ENCODE measurements around the gene FRAS1. TPM values are rescaled to one million over a fixed set of nuclear protein-coding genes. Genes with fewer than 3 reads are reported as not detected.
A peak's percentile ranks its signal among the peaks of the same experiment; 100 is the strongest.
"Not testable (repeated sequence)": the region's sequence is repeated elsewhere in the genome, so short reads cannot be mapped to it uniquely, and the experiment has no call there.

The FRAS1 gene
- total RNA-seq, 1 donor from 2014 or later, result 0.20 TPM

GRCh38 chr4:78428996-78429395 lies 371.9 kb downstream of the FRAS1 start:
- no peak for DNase-seq (ENCODE audit: low read depth in 2 of 2)

DNA sequence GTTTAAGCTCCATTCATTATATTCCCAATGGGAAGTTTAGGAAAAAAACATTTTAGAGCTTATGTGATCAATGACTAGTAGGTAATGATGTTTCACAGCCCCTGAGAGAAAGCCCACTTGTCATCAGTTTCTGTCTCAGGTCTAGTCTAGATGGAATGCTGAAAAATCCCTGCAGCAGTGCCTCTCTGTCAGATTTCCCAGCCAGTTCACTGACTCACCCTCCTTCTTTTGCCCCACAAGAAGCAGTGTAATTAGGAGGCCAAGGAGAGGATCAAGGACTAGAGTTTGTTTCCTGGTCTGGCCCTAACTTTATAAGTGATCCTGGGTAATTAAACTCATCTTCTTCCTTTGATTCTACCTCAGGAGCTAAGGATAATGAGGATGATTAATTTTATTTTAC lies 375.8 kb downstream of the FRAS1 start:
- DNase-seq (ENCODE audit: low read depth in 2 of 2), result no peak

- no peak for DNase-seq (ENCODE audit: low read depth in 2 of 2)
Measured at GRCh38 chr4:78437608-78438088, 380.5 kb downstream of the FRAS1 start.

DNA sequence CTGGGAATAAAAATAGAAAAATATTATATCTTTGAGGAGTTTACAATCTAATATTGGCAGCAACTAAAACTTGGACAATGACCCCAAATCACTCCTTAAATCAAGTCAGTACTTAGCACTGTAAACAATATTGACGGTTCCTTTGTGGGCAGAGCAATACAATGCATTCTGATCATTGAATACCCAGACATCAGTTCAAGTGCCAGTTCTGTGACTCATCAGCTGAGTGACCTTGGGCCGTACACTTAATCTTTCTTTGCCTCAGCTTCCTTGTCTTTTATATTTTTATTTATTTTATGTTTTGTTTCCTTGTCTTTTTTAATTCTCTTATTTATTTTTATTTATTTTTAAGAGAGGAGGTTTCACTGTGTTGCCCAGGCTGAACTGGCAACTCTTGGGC lies 382.2 kb downstream of the FRAS1 start:
- DNase-seq (ENCODE audit: low read depth in 2 of 2), result no peak

DNA sequence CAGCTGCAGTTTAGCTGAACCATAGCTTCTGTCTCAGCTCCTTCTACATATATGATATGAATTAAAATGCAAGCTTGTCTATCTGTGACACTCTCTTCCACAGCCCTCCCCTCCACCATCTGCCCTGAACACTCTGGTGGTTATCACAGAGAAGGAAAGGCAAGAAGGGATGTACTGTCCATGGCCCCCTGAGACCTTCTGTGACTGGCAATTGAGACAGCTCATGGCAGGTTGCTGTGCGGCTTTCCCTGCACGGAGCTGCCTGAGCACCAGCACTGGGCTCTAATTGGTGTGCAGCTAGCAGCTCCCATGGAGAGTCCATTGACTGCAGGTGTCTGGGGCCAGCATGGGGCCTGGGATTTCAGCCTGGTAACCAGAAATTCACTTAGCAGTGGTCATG lies 384.6 kb downstream of the FRAS1 start:
- no peak for DNase-seq (ENCODE audit: low read depth in 2 of 2)

DNA sequence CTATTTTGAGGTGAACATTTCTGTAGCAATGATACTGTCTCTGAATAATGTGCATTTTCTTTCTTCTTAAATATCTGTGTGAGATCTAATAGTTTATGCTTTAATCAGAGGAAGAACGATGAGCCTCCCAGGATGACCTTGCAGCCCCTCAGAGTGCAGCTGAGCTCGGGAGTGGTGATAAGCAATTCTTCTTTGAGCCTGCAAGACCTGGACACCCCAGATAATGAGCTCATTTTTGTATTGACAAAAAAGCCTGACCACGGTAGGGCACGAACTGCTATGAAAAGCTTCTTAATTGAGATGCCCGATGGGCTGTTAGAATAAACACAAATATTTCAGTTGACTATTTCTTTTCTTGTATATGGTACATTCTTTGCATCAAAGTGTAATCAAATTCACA lies 389.5 kb downstream of the FRAS1 start:
- no peak for DNase-seq (ENCODE audit: low read depth in 2 of 2)

- DNase-seq (ENCODE audit: low read depth in 2 of 2), result no peak
Measured at GRCh38 chr4:78451407-78451806, 394.3 kb downstream of the FRAS1 start.

DNA sequence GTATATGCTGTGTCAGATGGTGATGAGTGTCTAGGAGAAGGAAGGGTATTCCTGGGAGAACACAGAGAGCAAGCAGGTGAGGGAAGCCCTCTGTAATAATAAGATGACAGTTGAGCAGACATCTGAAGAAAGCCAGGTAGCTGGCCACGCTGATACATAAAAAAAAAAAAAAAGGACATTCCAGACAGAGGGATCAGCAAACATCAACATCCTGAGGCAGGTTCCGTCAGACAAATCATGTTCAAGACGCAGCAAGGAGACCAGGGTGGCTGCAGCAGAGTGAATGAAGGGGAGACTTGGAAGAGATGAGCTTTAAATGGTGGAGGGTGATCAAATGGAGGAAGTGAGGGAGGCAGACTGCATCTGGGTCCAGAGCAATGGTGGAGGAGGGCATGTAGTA lies 396.9 kb downstream of the FRAS1 start:
- DNase-seq (ENCODE audit: low read depth in 2 of 2), result no peak

GRCh38 chr4:78457751-78458150 lies 400.6 kb downstream of the FRAS1 start:
- DNase-seq (ENCODE audit: low read depth in 2 of 2), result no peak

- DNase-seq (ENCODE audit: low read depth in 2 of 2), result no peak
Measured at GRCh38 chr4:78459327-78459726, 402.2 kb downstream of the FRAS1 start.

GRCh38 chr4:78460368-78460767 lies 403.2 kb downstream of the FRAS1 start:
- DNase-seq (ENCODE audit: low read depth in 2 of 2), result no peak

DNA sequence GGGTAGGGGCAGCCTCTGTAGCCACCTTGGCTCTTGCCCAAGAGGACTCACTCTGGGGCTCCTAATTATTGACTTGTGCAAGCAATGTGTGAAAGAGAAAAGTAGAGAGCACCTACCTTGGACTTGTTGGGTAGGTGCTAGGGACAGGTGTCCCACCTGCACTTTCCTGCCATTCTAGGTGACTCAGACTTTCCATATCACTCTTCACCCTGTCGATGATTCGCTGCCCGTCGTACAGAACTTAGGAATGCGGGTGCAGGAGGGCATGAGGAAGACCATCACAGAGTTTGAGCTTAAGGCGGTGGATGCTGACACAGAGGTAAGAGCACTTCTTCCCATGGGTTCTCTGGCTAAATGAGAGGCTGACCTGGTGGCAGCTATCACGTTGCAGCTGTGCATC lies 407.1 kb downstream of the FRAS1 start:
- DNase-seq (ENCODE audit: low read depth in 2 of 2), result no peak

GRCh38 chr4:78467223-78467622 lies 410.1 kb downstream of the FRAS1 start:
- DNase-seq (ENCODE audit: low read depth in 2 of 2), result not testable (repeated sequence)

- DNase-seq (ENCODE audit: low read depth in 2 of 2), result no peak
Measured at GRCh38 chr4:78468272-78468671, 411.1 kb downstream of the FRAS1 start.

DNA sequence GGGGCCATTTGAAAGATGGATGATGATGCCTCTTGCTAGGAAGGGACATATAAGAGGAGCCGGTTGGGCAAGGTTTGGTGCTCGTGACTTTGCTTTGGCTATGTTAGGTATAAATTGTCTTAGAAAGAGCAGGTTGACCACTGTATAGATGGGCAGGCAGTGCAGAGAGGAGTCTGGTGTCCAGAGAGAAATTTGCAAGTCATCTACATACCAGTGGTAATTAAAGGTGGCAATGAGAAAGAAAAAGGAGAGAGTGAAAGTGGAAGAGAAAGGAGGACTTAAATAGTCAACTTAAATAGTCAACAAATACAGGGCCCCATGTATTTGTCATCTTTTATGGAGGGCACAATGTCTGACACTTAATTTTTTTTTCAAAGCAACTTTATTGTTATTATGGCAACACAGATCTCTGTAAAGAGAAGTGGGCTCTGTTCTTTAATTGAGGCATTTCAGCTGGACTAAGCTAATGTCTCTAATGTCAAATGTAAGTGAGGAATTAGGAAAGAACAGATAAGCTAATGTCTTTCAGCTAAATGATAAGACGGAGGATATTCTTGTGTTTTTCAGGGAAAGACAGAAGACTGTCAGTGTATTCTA lies 419.1 kb downstream of the FRAS1 start:
- DNase-seq (ENCODE audit: low read depth in 2 of 2), result no peak

DNA sequence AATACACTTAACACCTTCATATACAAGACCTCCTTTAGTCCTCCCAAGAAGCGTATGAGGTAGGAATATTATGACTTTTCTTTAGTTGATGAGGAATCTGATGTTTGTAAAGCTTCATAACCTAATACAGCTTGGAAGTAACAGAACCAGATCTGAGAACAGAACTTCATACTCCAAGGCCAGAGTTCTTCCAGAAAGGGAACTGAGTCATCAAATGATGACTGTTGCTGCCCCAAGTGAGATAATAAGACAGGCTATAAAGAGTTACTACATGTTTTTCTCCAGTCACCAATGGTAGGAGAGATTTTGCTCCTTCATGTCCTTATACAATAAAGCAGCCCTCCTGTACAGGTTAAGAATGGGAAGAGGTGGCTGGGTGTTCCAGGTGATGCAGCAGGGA lies 420.2 kb downstream of the FRAS1 start:
- peak in 1 of 2 donors; percentile 62 for DNase-seq (ENCODE audit: low read depth in 2 of 2)

DNA sequence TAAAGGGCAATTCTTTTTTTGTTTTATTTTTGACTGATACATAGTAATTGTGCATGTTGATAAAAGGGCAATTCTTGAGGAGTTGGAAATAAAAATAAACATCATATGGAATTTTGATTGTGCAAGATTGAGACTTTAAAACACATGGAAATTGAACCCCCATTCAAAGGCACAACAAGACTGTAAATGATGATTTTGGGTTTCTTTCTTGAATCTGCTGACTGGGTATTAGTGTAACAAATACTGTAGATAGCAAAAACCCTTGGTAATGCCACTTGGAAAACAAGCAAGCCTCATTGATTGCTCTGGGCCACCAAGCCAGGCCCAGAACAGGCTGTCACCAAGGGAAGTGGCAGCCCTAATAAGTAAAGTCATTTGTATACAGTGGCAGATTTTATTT lies 421.4 kb downstream of the FRAS1 start:
- DNase-seq (ENCODE audit: low read depth in 2 of 2), result no peak

GRCh38 chr4:78480286-78480685 lies 423.2 kb downstream of the FRAS1 start:
- no peak for DNase-seq (ENCODE audit: low read depth in 2 of 2)

GRCh38 chr4:78481180-78481579 lies 424.1 kb downstream of the FRAS1 start:
- DNase-seq (ENCODE audit: low read depth in 2 of 2), result peak in 1 of 2 donors; percentile 54

GRCh38 chr4:78482281-78482680 lies 425.2 kb downstream of the FRAS1 start:
- no peak for DNase-seq (ENCODE audit: low read depth in 2 of 2)

DNA sequence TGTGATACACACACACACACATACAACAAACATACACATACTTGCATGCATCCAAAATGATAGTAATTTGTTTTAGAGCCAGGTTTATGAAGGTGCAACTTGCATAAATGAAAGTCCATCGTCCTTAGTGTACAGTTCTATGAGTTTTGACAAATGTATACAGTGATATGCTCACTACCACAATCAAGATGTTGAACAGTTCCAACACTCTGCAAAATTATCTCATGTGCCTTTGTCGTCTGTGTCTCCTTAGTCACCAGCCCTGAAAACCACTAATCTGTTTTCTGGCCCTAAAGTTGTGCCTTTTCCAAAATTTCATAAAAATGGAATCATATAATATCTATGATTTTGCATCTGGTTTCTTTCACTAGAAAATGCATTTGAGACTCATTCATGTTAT lies 426.7 kb downstream of the FRAS1 start:
- DNase-seq (ENCODE audit: low read depth in 2 of 2), result no peak

- DNase-seq (ENCODE audit: low read depth in 2 of 2), result no peak
Measured at GRCh38 chr4:78484574-78484973, 427.5 kb downstream of the FRAS1 start.

GRCh38 chr4:78493731-78494130 lies 436.6 kb downstream of the FRAS1 start:
- DNase-seq (ENCODE audit: low read depth in 2 of 2), result no peak

DNA sequence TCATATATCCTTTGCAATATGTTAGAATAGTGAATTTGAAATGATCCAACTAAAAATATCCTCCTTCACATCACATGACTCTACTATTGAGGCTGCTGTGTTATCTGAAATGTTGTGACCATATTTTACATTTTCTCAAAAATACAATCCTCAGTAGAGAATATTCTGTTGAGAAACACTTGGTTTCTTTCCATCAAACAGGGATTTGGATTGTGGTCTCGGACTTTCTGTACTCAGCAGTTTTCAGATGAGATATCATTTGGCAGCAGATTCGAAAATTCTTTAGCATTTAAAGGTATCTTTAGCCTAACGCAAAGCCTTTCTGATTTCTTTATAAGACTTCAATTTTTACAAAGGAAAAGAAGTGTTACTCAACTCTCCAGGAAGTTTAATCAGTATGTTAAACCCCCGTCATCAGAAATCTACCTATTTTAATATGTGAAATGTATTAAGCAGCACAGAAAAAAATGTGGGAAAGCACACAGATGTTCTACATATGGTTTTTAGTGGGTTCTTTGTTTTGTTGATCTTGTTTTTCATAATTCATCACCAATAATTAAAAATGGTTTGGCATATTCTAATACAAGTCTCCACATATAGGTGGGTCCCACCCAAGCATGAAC lies 439.0 kb downstream of the FRAS1 start:
- DNase-seq (ENCODE audit: low read depth in 2 of 2), result no peak

All from lung microvascular endothelial cell (primary cell).